Immature natural killer cell (primary cell): Measurements from ENCODE around the gene SPPL3. TPM values are rescaled to one million over a fixed set of nuclear protein-coding genes. Genes with fewer than 3 reads are reported as not detected.
"Not testable (repeated sequence)": the region's sequence is repeated elsewhere in the genome, so short reads cannot be mapped to it uniquely, and the experiment has no call there.

Source experiments
- DNase-seq, 3 donors: peaks; one replicate each; pipeline ENCODE4 v3.0.0; 2022; ENCODE audit warnings: mixed read lengths in 1 of 3
- H3K27ac Mint-ChIP-seq, 6 donors: one replicate each; pipeline ENCODE4 v1.8.0; 2020; ENCODE audit warnings: mixed read lengths in 6 of 6, mild to moderate bottlenecking in 5 of 6, inconsistent platforms in 4 of 6, moderate library complexity in 3 of 6
- H3K27me3 Mint-ChIP-seq, 3 donors: one replicate each; pipeline ENCODE4 v1.8.0; 2020 to 2021; ENCODE audit warnings: low read depth in 3 of 3, mild to moderate bottlenecking in 3 of 3, mixed read lengths in 3 of 3, moderate library complexity in 3 of 3, inconsistent platforms in 1 of 3
- H3K36me3 Mint-ChIP-seq, 3 donors: one replicate each; pipeline ENCODE4 v1.8.0; 2020; ENCODE audit warnings: mixed read lengths in 3 of 3, inconsistent platforms in 2 of 3, mild to moderate bottlenecking in 2 of 3
- H3K4me1 Mint-ChIP-seq, 2 donors: one replicate each; pipeline ENCODE4 v1.8.0; 2020; ENCODE audit warnings: inconsistent platforms in 2 of 2, mild to moderate bottlenecking in 2 of 2, mixed read lengths in 2 of 2, moderate library complexity in 1 of 2
- H3K4me3 Mint-ChIP-seq, 5 donors: one replicate each; pipeline ENCODE4 v1.8.0; 2020; ENCODE audit warnings: mild to moderate bottlenecking in 5 of 5, mixed read lengths in 5 of 5, inconsistent platforms in 3 of 5, moderate library complexity in 3 of 5
- H3K9me3 Mint-ChIP-seq, 6 donors: one replicate each; pipeline ENCODE4 v1.8.0; 2020; ENCODE audit warnings: mild to moderate bottlenecking in 6 of 6, mixed read lengths in 6 of 6, inconsistent platforms in 4 of 6, moderate library complexity in 3 of 6
- polyA plus RNA-seq, 3 donors: library from polyadenylated mRNA; unstranded; fragments of 300-500 nt; fragmentation: Illumina TruSeq; gene quantifications; one replicate each; pipeline ENCODE4 v1.2.3, GENCODE V29; 2021

Gene SPPL3
- polyA plus RNA-seq, 3 donors from 2014 or later, result 10.2 to 18.8 (median 15.6) TPM

- H3K27me3 Mint-ChIP-seq, result peaks cover 0 to 7% (median 4%) of the 10 kb centered on the region in 3 donors
- peak overlapping the region; percentile 98 to 100 (median 99) for H3K4me3 Mint-ChIP-seq
Measured at GRCh38 chr12:120903412-120904196, 554 bp downstream of the SPPL3 start.

GRCh38 chr12:120902846-120903411 lies 1.2 kb downstream of the SPPL3 start:
- peak overlapping the region; percentile 98 to 100 (median 99) for H3K4me3 Mint-ChIP-seq
- H3K27me3 Mint-ChIP-seq, result peaks cover 0 to 7% (median 4%) of the 10 kb centered on the region in 3 donors
- H3K27ac Mint-ChIP-seq, result peak overlapping the region; percentile 87 to 99 (median 96)
- no peak for DNase-seq
- H3K9me3 Mint-ChIP-seq, result no peaks in the 10 kb centered on the region
- H3K4me1 Mint-ChIP-seq, result peaks cover 30 to 38% of the 10 kb centered on the region in 2 donors
- H3K36me3 Mint-ChIP-seq, result peaks cover 0 to 3% (median 3%) of the 10 kb centered on the region in 3 donors

More at GRCh38 chr12:120903412-120904196, 554 bp downstream of the SPPL3 start:
- peak; percentile 55 to 65 (median 63) for DNase-seq
- peaks cover 0 to 3% (median 3%) of the 10 kb centered on the region in 3 donors for H3K36me3 Mint-ChIP-seq
- H3K4me1 Mint-ChIP-seq, result peaks cover 30 to 32% of the 10 kb centered on the region in 2 donors
- no peaks in the 10 kb centered on the region for H3K9me3 Mint-ChIP-seq
- H3K27ac Mint-ChIP-seq, result peak overlapping the region; percentile 87 to 99 (median 96)

GRCh38 chr12:120901818-120902217 lies 2.3 kb downstream of the SPPL3 start:
- peak overlapping the region in 5 of 6 donors; percentile 36 to 87 (median 58) for H3K27ac Mint-ChIP-seq
- no peaks in the 10 kb centered on the region for H3K9me3 Mint-ChIP-seq
- peaks cover 0 to 7% (median 5%) of the 10 kb centered on the region in 3 donors for H3K27me3 Mint-ChIP-seq
- peaks cover 0 to 3% (median 3%) of the 10 kb centered on the region in 3 donors for H3K36me3 Mint-ChIP-seq
- H3K4me3 Mint-ChIP-seq, result peak overlapping the region in 2 of 5 donors; percentile 8 to 100
- no peak for DNase-seq
- H3K4me1 Mint-ChIP-seq, result peaks cover 36 to 49% of the 10 kb centered on the region in 2 donors

- H3K36me3 Mint-ChIP-seq, H3K9me3 Mint-ChIP-seq, H3K27ac Mint-ChIP-seq, H3K27me3 Mint-ChIP-seq, H3K4me3 Mint-ChIP-seq, DNase-seq: not testable (repeated sequence)
- H3K4me1 Mint-ChIP-seq, result peaks cover 42 to 54% of the 10 kb centered on the region in 2 donors
Measured at GRCh38 chr12:120901101-120901500, 3.1 kb downstream of the SPPL3 start.

- Mint-ChIP-seq H3K27ac (no peak overlapping the region), H3K36me3 (peaks cover 5 to 9% (median 8%) of the 10 kb centered on the region in 3 donors), H3K9me3 (no peaks in the 10 kb centered on the region), H3K27me3 (peaks cover 0 to 2% (median 0%) of the 10 kb centered on the region in 3 donors), H3K4me1 (peaks cover 50 to 68% of the 10 kb centered on the region in 2 donors), H3K4me3 (no peak overlapping the region)
- DNase-seq, result no peak
Measured at GRCh38 chr12:120895532-120895931, 8.6 kb downstream of the SPPL3 start.

GRCh38 chr12:120892265-120892664 lies 11.9 kb downstream of the SPPL3 start:
- no peaks in the 10 kb centered on the region for H3K27me3 Mint-ChIP-seq
- peak overlapping the region in 2 of 6 donors; percentile 39 to 43 for H3K27ac Mint-ChIP-seq
- peaks cover 5% of the 10 kb centered on the region in 3 donors for H3K36me3 Mint-ChIP-seq
- no peak for DNase-seq
- peaks cover 56 to 70% of the 10 kb centered on the region in 2 donors for H3K4me1 Mint-ChIP-seq
- H3K9me3 Mint-ChIP-seq, result no peaks in the 10 kb centered on the region
- H3K4me3 Mint-ChIP-seq, result no peak overlapping the region

GRCh38 chr12:120890963-120891362 lies 13.2 kb downstream of the SPPL3 start:
- peaks cover 5% of the 10 kb centered on the region in 3 donors for H3K36me3 Mint-ChIP-seq
- H3K4me3 Mint-ChIP-seq, result no peak overlapping the region
- no peak overlapping the region for H3K27ac Mint-ChIP-seq
- peaks cover 60 to 73% of the 10 kb centered on the region in 2 donors for H3K4me1 Mint-ChIP-seq
- DNase-seq, result no peak
- peaks cover 0 to 2% (median 0%) of the 10 kb centered on the region in 3 donors for H3K27me3 Mint-ChIP-seq
- no peaks in the 10 kb centered on the region for H3K9me3 Mint-ChIP-seq

- Mint-ChIP-seq H3K27me3 (peaks cover 0 to 2% (median 0%) of the 10 kb centered on the region in 3 donors), H3K4me1 (peaks cover 65 to 89% of the 10 kb centered on the region in 2 donors), H3K9me3 (no peaks in the 10 kb centered on the region)
Measured at GRCh38 chr12:120887253-120888043, 16.7 kb downstream of the SPPL3 start.

GRCh38 chr12:120886199-120887018 lies 17.7 kb downstream of the SPPL3 start:
- peaks cover 0 to 2% (median 0%) of the 10 kb centered on the region in 3 donors for H3K27me3 Mint-ChIP-seq
- H3K4me1 Mint-ChIP-seq, result peaks cover 67 to 89% of the 10 kb centered on the region in 2 donors
- peak; percentile 31 to 56 (median 49) for DNase-seq
- peak overlapping the region; percentile 53 to 81 (median 71) for H3K4me3 Mint-ChIP-seq
- H3K36me3 Mint-ChIP-seq, result no peaks in the 10 kb centered on the region
- peak overlapping the region; percentile 28 to 85 (median 66) for H3K27ac Mint-ChIP-seq
- no peaks in the 10 kb centered on the region for H3K9me3 Mint-ChIP-seq

More at GRCh38 chr12:120887253-120888043, 16.7 kb downstream of the SPPL3 start:
- no peak overlapping the region for H3K27ac Mint-ChIP-seq
- DNase-seq, result no peak
- peak overlapping the region in 2 of 5 donors; percentile 18 to 24 for H3K4me3 Mint-ChIP-seq
- peaks cover 0 to 5% (median 5%) of the 10 kb centered on the region in 3 donors for H3K36me3 Mint-ChIP-seq

GRCh38 chr12:120885521-120885920 lies 18.6 kb downstream of the SPPL3 start:
- H3K4me3 Mint-ChIP-seq, result peak overlapping the region; percentile 24 to 44 (median 33)

GRCh38 chr12:120884644-120885043 lies 19.5 kb downstream of the SPPL3 start:
- no peaks in the 10 kb centered on the region for H3K36me3 Mint-ChIP-seq
- H3K27me3 Mint-ChIP-seq, result peaks cover 0 to 2% (median 0%) of the 10 kb centered on the region in 3 donors
- peaks cover 70 to 94% of the 10 kb centered on the region in 2 donors for H3K4me1 Mint-ChIP-seq
- no peak for DNase-seq
- peak overlapping the region in 3 of 5 donors; percentile 19 to 32 (median 31) for H3K4me3 Mint-ChIP-seq
- H3K27ac Mint-ChIP-seq, result no peak overlapping the region
- no peaks in the 10 kb centered on the region for H3K9me3 Mint-ChIP-seq

More at GRCh38 chr12:120885521-120885920, 18.6 kb downstream of the SPPL3 start:
- Mint-ChIP-seq H3K27me3 (peaks cover 0 to 2% (median 0%) of the 10 kb centered on the region in 3 donors), H3K27ac (peak overlapping the region in 2 of 6 donors; percentile 40 to 63), H3K36me3 (no peaks in the 10 kb centered on the region), H3K9me3 (no peaks in the 10 kb centered on the region), H3K4me1 (peaks cover 66 to 87% of the 10 kb centered on the region in 2 donors)
- DNase-seq, result no peak

- H3K4me1 Mint-ChIP-seq, result peaks cover 57 to 82% of the 10 kb centered on the region in 2 donors
- H3K27me3 Mint-ChIP-seq, result peaks cover 0 to 2% (median 0%) of the 10 kb centered on the region in 3 donors
- no peak overlapping the region for H3K4me3 Mint-ChIP-seq
- no peak overlapping the region for H3K27ac Mint-ChIP-seq
- peaks cover 0 to 2% (median 0%) of the 10 kb centered on the region in 3 donors for H3K36me3 Mint-ChIP-seq
- no peak for DNase-seq
- no peaks in the 10 kb centered on the region for H3K9me3 Mint-ChIP-seq
Measured at GRCh38 chr12:120882055-120882555, 22.1 kb downstream of the SPPL3 start.
